HG03354 (cell line): ENCODE measurements around the gene NOC2L.
"Not testable (repeated sequence)": the region's sequence is repeated elsewhere in the genome, so short reads cannot be mapped to it uniquely, and the experiment has no call there.

ENCODE experiments used
- ATAC-seq: cut with Tn5 transposase; IDR thresholded peaks from one replicate; pipeline ENCODE4 v1.9.1; 2021; ENCODE audit warnings: mild to moderate bottlenecking; ENCODE audit not compliant: unreplicated experiment, poor library complexity, severe bottlenecking

Gene NOC2L

GRCh38 chr1:978069-978834 lies 19.2 kb upstream of the NOC2L start:
- no peak for ATAC-seq

GRCh38 chr1:976791-977190 lies 17.7 kb upstream of the NOC2L start:
- not testable (repeated sequence) for ATAC-seq

- peak; percentile 61 for ATAC-seq
These were observed 17.0 kb upstream of the NOC2L start for GRCh38 chr1:975896-976683.

GRCh38 chr1:975365-975764 lies 16.3 kb upstream of the NOC2L start:
- no peak for ATAC-seq

- no peak for ATAC-seq
These were observed 15.8 kb upstream of the NOC2L start for GRCh38 chr1:974687-975328.

- ATAC-seq = no peak
These were observed 15.2 kb upstream of the NOC2L start for GRCh38 chr1:974293-974640.

GRCh38 chr1:973459-974292 lies 14.6 kb upstream of the NOC2L start:
- no peak for ATAC-seq

GRCh38 chr1:972726-973458 lies 13.8 kb upstream of the NOC2L start:
- no peak for ATAC-seq

GRCh38 chr1:971751-972506 lies 12.9 kb upstream of the NOC2L start:
- ATAC-seq = no peak

GRCh38 chr1:970973-971730 lies 12.1 kb upstream of the NOC2L start:
- ATAC-seq = no peak

- no peak for ATAC-seq
These were observed 11.4 kb upstream of the NOC2L start for GRCh38 chr1:970242-970972.

- no peak for ATAC-seq
These were observed 10.3 kb upstream of the NOC2L start for GRCh38 chr1:969260-969855.

GRCh38 chr1:967466-968343 lies 8.6 kb upstream of the NOC2L start:
- ATAC-seq = no peak

- peak; percentile 75 for ATAC-seq
These were observed 7.7 kb upstream of the NOC2L start for GRCh38 chr1:966704-967300.

GRCh38 chr1:966135-966703 lies 7.2 kb upstream of the NOC2L start, which contains the start of gene PLEKHN1:
Gene PLEKHN1 (plus strand): TSS chr1:966482. CDS start chr1:966532, 50 bp downstream.
- ATAC-seq = peak; percentile 33
